Endothelial cell of umbilical vein (primary cell): ENCODE results near the gene C11orf21. TPM values are rescaled to one million over a fixed set of nuclear protein-coding genes. Genes with fewer than 3 reads are reported as not detected.

Experiments used
- BruUV-seq: library from RNA; stranded (reverse); fragments of 400-500 nt; replicated peaks from 2 replicates; lab custom pipeline; 2021; lab: Mats Ljungman, UMichigan
- CTCF ChIA-PET: fragments of 300-600, 350-600 bp; sonication (Branson Sonifier 250); formaldehyde crosslinking; loops from one replicate; lab custom pipeline; 2021; ENCODE audit warnings: antibody characterized with exemption, inconsistent platforms; lab: Charles Lee
- POLR2A ChIA-PET: fragments of 300-600, 350-600 bp; sonication (Branson Sonifier 250); formaldehyde crosslinking; loops from one replicate; lab custom pipeline; 2021; ENCODE audit warnings: antibody characterized with exemption, inconsistent platforms; lab: Charles Lee
- DNase-seq: peaks from one replicate; pipeline ENCODE4 v3.0.0-alpha.2; 2011; ENCODE audit warnings: low read depth, low spot score
- FAIRE-seq: peaks from 2 replicates; lab custom pipeline; 2011; peaks lifted over from hg19 to GRCh38; lab: Jason Lieb, UNC
- H2AFZ ChIP-seq: 2 replicates; pipeline ENCODE4 v1.6.0; 2012; ENCODE audit warnings: low read depth, low read length, control low read depth, inconsistent platforms
- H3K27ac ChIP-seq: 2 replicates; pipeline ENCODE4 v1.5.1; 2011; ENCODE audit warnings: low read depth, mild to moderate bottlenecking, control low read depth, low read length, moderate library complexity; ENCODE audit not compliant: insufficient read depth
- H3K27me3 ChIP-seq, 2 experiments: 2 replicates each; pipeline versions ENCODE4 v1.6.0 to v1.6.1; 2011; ENCODE audit warnings: low read length in 2 of 2, mixed read lengths in 1 of 2; ENCODE audit not compliant: control insufficient read depth in 2 of 2, insufficient read depth in 2 of 2
- H3K36me3 ChIP-seq, 2 experiments: 2 replicates in 1 of 2; 3 replicates in 1 of 2; pipeline ENCODE4 v1.5.1; 2011; ENCODE audit warnings: low read length in 2 of 2, mild to moderate bottlenecking in 1 of 2, moderate library complexity in 1 of 2; ENCODE audit not compliant: control insufficient read depth in 2 of 2, insufficient read depth in 2 of 2; ENCODE audit errors: extremely low read depth in 1 of 2
- H3K4me1 ChIP-seq: 3 replicates; pipeline ENCODE4 v1.5.1; 2011; ENCODE audit warnings: mild to moderate bottlenecking, low read length; ENCODE audit not compliant: control insufficient read depth, insufficient read depth; ENCODE audit errors: extremely low read depth
- H3K4me2 ChIP-seq: 2 replicates; pipeline ENCODE4 v1.6.1; 2011; ENCODE audit warnings: low read length, control low read depth, mixed read lengths; ENCODE audit not compliant: insufficient read depth
- H3K4me3 ChIP-seq, 3 experiments: fragments of 200-600 bp in 1 of 3; sonication (generic), shearing (Covaris generic) in 1 of 3; replicated peaks in 1 of 3; 2 replicates each; pipeline ENCODE4 v1.5.1; 2011 to 2016; ENCODE audit warnings: control low read depth in 3 of 3, low read length in 3 of 3, mild to moderate bottlenecking in 2 of 3, inconsistent platforms in 1 of 3, low read depth in 1 of 3, moderate library complexity in 1 of 3; ENCODE audit not compliant: insufficient read depth in 1 of 3
- H3K79me2 ChIP-seq: 2 replicates; pipeline ENCODE4 v1.6.0; 2012; ENCODE audit warnings: low read length, inconsistent platforms; ENCODE audit not compliant: control insufficient read depth, insufficient read depth
- H3K9ac ChIP-seq: replicated peaks from 2 replicates; pipeline ENCODE3; 2011; ENCODE audit warnings: low read length, control low read depth; ENCODE audit not compliant: insufficient read depth; ENCODE audit errors: extremely low read depth
- H3K9me1 ChIP-seq: replicated peaks from 3 replicates; pipeline ENCODE4 v1.6.0; 2011; ENCODE audit warnings: mild to moderate bottlenecking, low read length; ENCODE audit not compliant: control insufficient read depth, insufficient read depth; ENCODE audit errors: extremely low read depth
- H3K9me3 ChIP-seq: replicated peaks from 2 replicates; pipeline ENCODE4 v1.5.1; 2012; ENCODE audit warnings: low read length, inconsistent platforms; ENCODE audit not compliant: control insufficient read depth, insufficient read depth
- H4K20me1 ChIP-seq: replicated peaks from 2 replicates; pipeline ENCODE3; 2011; ENCODE audit warnings: mild to moderate bottlenecking, low read length; ENCODE audit not compliant: control insufficient read depth, insufficient read depth; ENCODE audit errors: extremely low read depth
- CTCF ChIP-seq, 2 donors: IDR thresholded peaks; 1 replicate in 1 of 2; 2 replicates in 1 of 2; pipeline ENCODE4 v1.5.1; 2011; ENCODE audit warnings: low read length in 2 of 2, mild to moderate bottlenecking in 2 of 2, moderate library complexity in 2 of 2, control low read depth in 1 of 2, inconsistent platforms in 1 of 2, low read depth in 1 of 2; ENCODE audit not compliant: insufficient read depth in 1 of 2; ENCODE audit errors: extremely low read depth in 1 of 2
- EZH2 ChIP-seq: IDR thresholded peaks from 2 replicates; pipeline ENCODE4 v1.6.1; 2012; ENCODE audit warnings: borderline replicate concordance, low read depth, mild to moderate bottlenecking, moderate library complexity, low read length, inconsistent platforms; ENCODE audit not compliant: severe bottlenecking
- FOS ChIP-seq: IDR thresholded peaks from 2 replicates; pipeline ENCODE4 v1.6.1; 2011; ENCODE audit warnings: mild to moderate bottlenecking, low read length, moderate library complexity, borderline replicate concordance; ENCODE audit not compliant: insufficient read depth
- GATA2 ChIP-seq: IDR thresholded peaks from 2 replicates; pipeline ENCODE4 v1.7.0; 2011; ENCODE audit warnings: low read depth, mild to moderate bottlenecking, moderate library complexity, mixed read lengths, low read length; ENCODE audit not compliant: insufficient read length, insufficient read depth
- JUN ChIP-seq: IDR thresholded peaks from 2 replicates; pipeline ENCODE4 v1.6.1; 2011; ENCODE audit warnings: borderline replicate concordance, low read depth; ENCODE audit not compliant: insufficient read length, insufficient read depth
- MAX ChIP-seq: IDR thresholded peaks from 2 replicates; pipeline ENCODE4 v1.6.1; 2011; ENCODE audit not compliant: insufficient read depth, insufficient read length
- MYC ChIP-seq: IDR thresholded peaks from one replicate; pipeline ENCODE4 v1.6.1; 2011; ENCODE audit warnings: mild to moderate bottlenecking, low read depth, low read length
- POLR2A ChIP-seq: IDR thresholded peaks from 2 replicates; pipeline ENCODE4 v1.6.1; 2012; ENCODE audit warnings: low read depth, mild to moderate bottlenecking, control low read depth, low read length
- POLR2AphosphoS5 ChIP-seq: IDR thresholded peaks from 2 replicates; pipeline ENCODE4 v1.6.1; 2012; ENCODE audit warnings: low read depth, mild to moderate bottlenecking, control low read depth, low read length, moderate library complexity; ENCODE audit not compliant: insufficient read depth
- dilution Hi-C: fragments of 300-500 bp; cut with MboI; formaldehyde crosslinking; loops from one replicate; pipeline ENCODE4 v1.15.0; 2019; ENCODE audit warnings: low sequenced_read_pairs; ENCODE audit not compliant: extremely low pct_ligation_motif_present
- intact Hi-C: fragments of 100-400 bp; cut with micrococcal nuclease; formaldehyde crosslinking; loops from one replicate; pipeline ENCODE4 v1.10.0; 2022
- polyA plus RNA-seq, 4 experiments: library from polyadenylated mRNA; depleted of rRNA in 3 of 4; stranded (reverse) in 3 of 4; unstranded in 1 of 4; fragments of >200 nt; gene quantifications; 2 replicates each; pipeline versions ENCODE4 v1.2.1 to v1.2.3, GENCODE V29; 2011 to 2012; ENCODE audit warnings: missing spikeins in 1 of 4
- total RNA-seq: library from RNA; stranded (reverse); gene quantifications from 2 replicates; pipeline ENCODE4 v1.2.3, GENCODE V29; 2021

Gene C11orf21
- total and polyA plus RNA-seq, 2 donors (not counting 3 experiments of a cell fraction or from before 2014, with no cell fraction given) = not detected

GRCh38 chr11:2260491-2261364 lies 41.0 kb downstream of the C11orf21 start:
- dilution Hi-C loops = no loop called here
- Histone ChIP-seq H3K36me3 (no peaks in the 10 kb centered on the region), H3K27ac (no peak overlapping the region), H3K9me1 (no peaks in the 10 kb centered on the region), H3K4me3 (no peak overlapping the region), H3K4me1 (no peaks in the 10 kb centered on the region), H3K9me3 (no peaks in the 10 kb centered on the region), H3K4me2 (no peak overlapping the region), H3K79me2 (no peaks in the 10 kb centered on the region), H4K20me1 (no peaks in the 10 kb centered on the region), H3K9ac (no peak overlapping the region), H3K27me3 (peaks cover 0 to 2% of the 10 kb centered on the region in 2 experiments), H2AFZ (no peak overlapping the region)
- no TSS peak for BruUV-seq
- TF ChIP-seq JUN = no peak
- no peak for TF ChIP-seq EZH2
- TF ChIP-seq FOS = no peak
- no peak for TF ChIP-seq GATA2
- TF ChIP-seq MAX = no peak
- no peak for TF ChIP-seq POLR2A
- no peak for TF ChIP-seq POLR2AphosphoS5
- no peak for TF ChIP-seq CTCF (IDR thresholded peaks at IDR 0.05; ENCODE audit: extremely low read depth in 1 of 2, insufficient read depth in 1 of 2, low read depth in 1 of 2, low read length in 2 of 2)
- TF ChIP-seq MYC = no peak
- POLR2A ChIA-PET = no interaction called here
- CTCF ChIA-PET = no interaction called here
- no peak for FAIRE-seq
- intact Hi-C loops = no loop called here
- no peak for DNase-seq
